Naive thymus-derived CD4-positive, alpha-beta T cell (primary cell): ENCODE measurements around the gene COPG2. TPM values are rescaled to one million over a fixed set of nuclear protein-coding genes. Genes with fewer than 3 reads are reported as not detected.

Experiments
- ATAC-seq: fragments of 150-1000 bp; cut with Tn5 transposase; 2 replicates; pipeline ENCODE4 v1.10.0; 2021; ENCODE audit warnings: mild to moderate bottlenecking, moderate library complexity
- CTCF ChIA-PET: fragments of 350-600 bp; sonication (Branson Sonifier 250); formaldehyde crosslinking; loops from one replicate; lab custom pipeline; 2021; ENCODE audit warnings: antibody characterized with exemption; lab: Charles Lee
- POLR2A ChIA-PET: fragments of 350-600 bp; sonication (Branson Sonifier 250); formaldehyde crosslinking; loops from one replicate; lab custom pipeline; 2021; ENCODE audit warnings: antibody characterized with exemption, inconsistent platforms; lab: Charles Lee
- DNase-seq, 9 donors: peaks; one replicate each; pipeline versions ENCODE4 v3.0.0 to v3.0.0-alpha.2; 2020 to 2022; ENCODE audit warnings: mixed read lengths in 1 of 9
- H3K27ac ChIP-seq: one replicate; pipeline ENCODE4 v1.7.0; 2013; ENCODE audit warnings: mild to moderate bottlenecking, low read depth, low read length, moderate library complexity
- H3K27me3 ChIP-seq, 2 donors: one replicate each; pipeline ENCODE4 v1.7.0; 2013; ENCODE audit warnings: low read length in 2 of 2, mild to moderate bottlenecking in 2 of 2, moderate library complexity in 2 of 2; ENCODE audit not compliant: control insufficient read depth in 2 of 2, insufficient read depth in 2 of 2
- H3K36me3 ChIP-seq, 3 experiments: 1 replicate in 2 of 3; 2 replicates in 1 of 3; pipeline ENCODE4 v1.7.0; 2013; ENCODE audit warnings: low read length in 3 of 3, mild to moderate bottlenecking in 3 of 3, moderate library complexity in 1 of 3; ENCODE audit not compliant: insufficient read depth in 3 of 3, control insufficient read depth in 2 of 3
- H3K4me1 ChIP-seq, 2 donors: one replicate each; pipeline ENCODE4 v1.7.0; 2013; ENCODE audit warnings: low read length in 2 of 2, mild to moderate bottlenecking in 2 of 2, moderate library complexity in 1 of 2; ENCODE audit not compliant: control insufficient read depth in 2 of 2, insufficient read depth in 2 of 2
- H3K4me3 ChIP-seq: 2 replicates; pipeline ENCODE4 v1.7.0; 2013; ENCODE audit warnings: mild to moderate bottlenecking, low read length
- H3K9me3 ChIP-seq, 3 experiments: 1 replicate in 2 of 3; 2 replicates in 1 of 3; pipeline ENCODE4 v1.7.0; 2013; ENCODE audit warnings: low read length in 3 of 3; ENCODE audit not compliant: control insufficient read depth in 2 of 3
- H3K27ac Mint-ChIP-seq, 9 donors: one replicate each; pipeline ENCODE4 v1.8.0; 2020 to 2022; ENCODE audit warnings: mixed read lengths in 9 of 9, mild to moderate bottlenecking in 8 of 9, moderate library complexity in 5 of 9, inconsistent platforms in 2 of 9
- H3K27me3 Mint-ChIP-seq, 5 donors: one replicate each; pipeline ENCODE4 v1.8.0; 2021 to 2022; ENCODE audit warnings: mixed read lengths in 5 of 5, mild to moderate bottlenecking in 1 of 5
- H3K36me3 Mint-ChIP-seq, 5 donors: one replicate each; pipeline ENCODE4 v1.8.0; 2020 to 2022; ENCODE audit warnings: mixed read lengths in 5 of 5, mild to moderate bottlenecking in 3 of 5, inconsistent platforms in 1 of 5
- H3K4me1 Mint-ChIP-seq, 7 donors: one replicate each; pipeline ENCODE4 v1.8.0; 2020 to 2022; ENCODE audit warnings: mixed read lengths in 7 of 7, mild to moderate bottlenecking in 3 of 7, inconsistent platforms in 1 of 7
- H3K4me3 Mint-ChIP-seq, 10 donors: one replicate each; pipeline ENCODE4 v1.8.0; 2020 to 2022; ENCODE audit warnings: mild to moderate bottlenecking in 10 of 10, mixed read lengths in 10 of 10, moderate library complexity in 6 of 10, inconsistent platforms in 2 of 10
- H3K9me3 Mint-ChIP-seq, 11 donors: one replicate each; pipeline ENCODE4 v1.8.0; 2020 to 2022; ENCODE audit warnings: mixed read lengths in 11 of 11, mild to moderate bottlenecking in 4 of 11, inconsistent platforms in 1 of 11, moderate library complexity in 1 of 11
- intact Hi-C, 2 donors: fragments of 100-400 bp; cut with micrococcal nuclease; formaldehyde crosslinking; loops; one replicate each; pipeline ENCODE4 v1.15.1; 2023
- polyA plus RNA-seq, 2 donors: library from polyadenylated mRNA; unstranded; fragments of 300-500 nt; fragmentation: Illumina TruSeq; gene quantifications; one replicate each; pipeline ENCODE4 v1.2.3, GENCODE V29; 2021
- total RNA-seq, 6 experiments: library from RNA in 5 of 6; stranded (reverse) in 5 of 6; gene quantifications; 1 replicate in 5 of 6; 2 replicates in 1 of 6; pipeline ENCODE4 v1.2.3 and lab custom pipeline; 2021 to 2026

Gene COPG2
- total RNA-seq (10 to 100 TPM in 2 of 5 experiments, 1 to 10 TPM in 3; 8.1 to 12.4 (median 9.4) TPM), polyA plus RNA-seq (1 to 10 TPM; 2.6 to 6.7 TPM), total RNA-seq (lab: John Stamatoyannopoulos, UW) (8.7 reads per million, percentile 33 among the genes with 10 or more reads in this experiment)

DNA sequence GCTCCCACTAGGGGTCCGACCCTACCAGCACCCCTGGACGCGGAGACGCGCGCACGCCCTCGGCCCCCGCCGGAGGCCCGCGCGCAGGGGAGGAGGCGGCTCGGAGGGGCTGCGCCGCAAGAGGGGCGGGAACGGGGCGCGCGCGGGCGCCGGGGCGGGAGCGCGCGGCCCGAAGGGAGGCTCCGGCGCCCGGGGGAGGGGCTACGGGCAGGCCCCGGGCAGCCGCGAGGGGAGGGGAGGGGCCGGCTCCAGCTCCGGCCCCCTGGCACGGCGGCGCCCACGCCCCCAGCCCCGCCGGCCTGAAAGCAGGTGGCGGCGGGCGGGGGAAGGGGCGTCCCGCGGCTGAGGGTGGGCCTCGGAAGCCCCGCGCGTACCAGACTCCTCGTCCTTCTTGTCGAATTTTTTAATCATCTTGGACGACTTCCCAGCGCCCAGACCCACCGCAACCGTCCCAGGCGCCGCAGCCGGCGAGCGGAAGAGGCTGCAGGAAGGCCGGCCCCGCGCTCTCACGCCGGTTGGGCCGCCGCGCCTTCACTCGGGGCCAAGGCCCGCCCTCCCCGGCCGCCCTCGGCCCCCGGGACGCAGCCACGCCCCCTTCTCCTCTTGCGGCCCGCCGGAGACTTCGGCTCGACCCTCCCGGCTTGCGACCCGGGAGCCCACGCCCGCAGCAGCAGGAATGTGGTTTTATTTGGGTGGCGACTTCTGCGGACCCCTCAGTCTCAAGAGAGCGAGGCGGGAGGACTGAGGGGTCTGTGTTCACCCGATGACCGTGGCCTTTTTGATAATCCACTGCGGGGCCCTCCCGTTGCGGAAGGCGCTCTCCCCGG is at the start of gene COPG2:
Gene COPG2 (minus strand): TSS at position 491 of the 827 bp plus-strand sequence. CDS start 80 bp downstream, at position 411.
- peaks cover 6 to 23% (median 21%) of the 10 kb centered on the region in 7 donors for H3K4me1 Mint-ChIP-seq
- ATAC-seq (peak; percentile 93), DNase-seq (peak; percentile 26 to 90 (median 46))
- H3K4me3 Mint-ChIP-seq, result peak within 1 kb of the TSS; percentile 85 to 95 (median 90)
- H3K9me3 ChIP-seq, result no peaks in the 10 kb centered on the region
- no peaks in the 10 kb centered on the region for H3K36me3 ChIP-seq
- POLR2A ChIA-PET, result no interaction called here
- H3K4me1 ChIP-seq, result no peaks in the 10 kb centered on the region
- H3K4me3 ChIP-seq, result peak within 1 kb of the TSS; percentile 64
- no peaks in the 10 kb centered on the region for H3K27me3 ChIP-seq
- CTCF ChIA-PET, result no interaction called here
- peak within 1 kb of the TSS; percentile 73 for H3K27ac ChIP-seq
- intact Hi-C loops, result loop anchor here (1.0 to 5.0 kb wide), 12 partner anchors 64 to 1058 kb away; partner anchors contain the start of genes CEP41 (in 2 of the 2), KLHDC10 (in 2 of the 2), TMEM209 (in 2 of the 2) and UBE2H (in 2 of the 2)
- peaks cover 0 to 11% (median 0%) of the 10 kb centered on the region in 5 donors for H3K27me3 Mint-ChIP-seq
- H3K9me3 Mint-ChIP-seq, result no peaks in the 10 kb centered on the region
- peak within 1 kb of the TSS; percentile 38 to 93 (median 81) for H3K27ac Mint-ChIP-seq
- H3K36me3 Mint-ChIP-seq, result peaks cover 0 to 9% (median 0%) of the 10 kb centered on the region in 5 donors

DNA sequence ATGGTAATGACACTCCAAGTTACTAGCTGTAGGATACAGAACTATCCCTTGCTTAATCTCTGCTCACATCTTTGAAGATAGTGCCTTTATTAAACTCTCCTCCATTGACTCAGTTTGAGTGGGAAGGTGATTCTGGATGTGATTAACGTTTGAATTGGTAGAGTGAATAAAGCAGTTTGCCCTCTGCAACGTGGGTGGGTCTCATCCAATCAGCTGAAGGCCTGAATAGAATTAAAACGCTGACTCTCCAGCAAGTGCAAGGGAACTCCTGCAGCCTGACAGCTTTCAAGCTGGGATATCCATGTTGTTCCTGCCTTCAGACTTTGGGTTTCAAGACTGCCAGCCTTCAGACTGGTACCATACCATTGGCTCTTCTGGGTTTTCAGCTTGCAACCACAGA is 43.9 kb upstream of the COPG2 start:
- ChIA-PET CTCF (interaction anchor here (1.1 kb wide), 1 partner anchor 39 kb away, joined by 3 read pairs; no protein-coding TSS in a partner anchor), POLR2A (no interaction called here)
- Histone ChIP-seq H3K4me3 (no peak overlapping the region), H3K27me3 (no peaks in the 10 kb centered on the region), H3K36me3 (no peaks in the 10 kb centered on the region), H3K9me3 (no peaks in the 10 kb centered on the region), H3K4me1 (no peaks in the 10 kb centered on the region), H3K27ac (no peak overlapping the region)
- no peaks in the 10 kb centered on the region for H3K36me3 Mint-ChIP-seq
- peaks cover 9 to 36% (median 27%) of the 10 kb centered on the region in 5 donors for H3K27me3 Mint-ChIP-seq
- peaks cover 0 to 4% (median 0%) of the 10 kb centered on the region in 11 donors for H3K9me3 Mint-ChIP-seq
- H3K27ac Mint-ChIP-seq, result no peak overlapping the region
- no peak for DNase-seq
- no peak overlapping the region for H3K4me3 Mint-ChIP-seq
- intact Hi-C loops, result no loop called here
- no peaks in the 10 kb centered on the region for H3K4me1 Mint-ChIP-seq
- no peak for ATAC-seq

GRCh38 chr7:130708766-130709165 is 40.2 kb upstream of the COPG2 start:
- no peak for DNase-seq
- Histone ChIP-seq H3K9me3 (no peaks in the 10 kb centered on the region), H3K27ac (no peak overlapping the region), H3K4me1 (no peaks in the 10 kb centered on the region), H3K27me3 (no peaks in the 10 kb centered on the region), H3K36me3 (no peaks in the 10 kb centered on the region), H3K4me3 (no peak overlapping the region)
- Mint-ChIP-seq H3K27ac (no peak overlapping the region), H3K9me3 (peaks cover 0 to 16% (median 8%) of the 10 kb centered on the region in 11 donors), H3K36me3 (peaks cover 0 to 6% (median 0%) of the 10 kb centered on the region in 5 donors), H3K4me3 (no peak overlapping the region), H3K4me1 (no peaks in the 10 kb centered on the region), H3K27me3 (peaks cover 26 to 50% (median 42%) of the 10 kb centered on the region in 5 donors)
- POLR2A ChIA-PET, result no interaction called here
- no peak for ATAC-seq
- CTCF ChIA-PET, result no interaction called here
- intact Hi-C loops, result no loop called here

- Histone ChIP-seq H3K4me3 (no peak overlapping the region), H3K27me3 (no peaks in the 10 kb centered on the region), H3K36me3 (no peaks in the 10 kb centered on the region), H3K9me3 (no peaks in the 10 kb centered on the region), H3K27ac (no peak overlapping the region), H3K4me1 (no peaks in the 10 kb centered on the region)
- Mint-ChIP-seq H3K4me1 (no peaks in the 10 kb centered on the region), H3K27me3 (peaks cover 26 to 51% (median 39%) of the 10 kb centered on the region in 5 donors), H3K4me3 (no peak overlapping the region), H3K9me3 (peaks cover 0 to 18% (median 8%) of the 10 kb centered on the region in 11 donors), H3K36me3 (peaks cover 0 to 6% (median 0%) of the 10 kb centered on the region in 5 donors), H3K27ac (no peak overlapping the region)
- intact Hi-C loops, result no loop called here
- ATAC-seq (no peak), DNase-seq (no peak)
- ChIA-PET POLR2A (no interaction called here), CTCF (interaction anchor here (1.0 kb wide), 1 partner anchor 50 kb away, joined by 3 read pairs; no protein-coding TSS in a partner anchor)
Measured at GRCh38 chr7:130708001-130708400, 39.5 kb upstream of the COPG2 start.

DNA sequence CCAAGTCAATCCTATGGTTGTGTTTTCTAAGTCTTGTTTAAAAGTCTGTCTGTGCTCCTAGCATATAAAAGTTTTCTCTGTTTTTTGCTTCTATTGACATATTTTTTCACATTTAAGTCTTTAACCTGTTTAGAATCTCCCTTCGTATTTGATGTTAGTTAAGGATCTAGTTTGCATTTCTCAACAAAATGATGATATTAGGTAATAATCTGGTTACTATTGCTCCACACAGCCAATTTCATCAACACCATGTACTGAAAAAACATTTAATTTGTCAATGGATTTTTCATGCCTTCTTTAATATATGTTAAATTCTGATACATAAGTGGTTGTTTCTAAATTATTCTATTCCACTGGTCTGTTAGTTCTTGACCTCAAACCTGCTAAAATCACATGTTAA is 35.3 kb upstream of the COPG2 start:
- DNase-seq (no peak), ATAC-seq (no peak)
- POLR2A ChIA-PET, result no interaction called here
- Mint-ChIP-seq H3K4me1 (no peaks in the 10 kb centered on the region), H3K36me3 (peaks cover 0 to 6% (median 0%) of the 10 kb centered on the region in 5 donors), H3K9me3 (peaks cover 0 to 18% (median 9%) of the 10 kb centered on the region in 11 donors), H3K27me3 (peaks cover 19 to 31% (median 30%) of the 10 kb centered on the region in 5 donors), H3K27ac (no peak overlapping the region), H3K4me3 (no peak overlapping the region)
- Histone ChIP-seq H3K4me3 (no peak overlapping the region), H3K36me3 (no peaks in the 10 kb centered on the region), H3K4me1 (no peaks in the 10 kb centered on the region), H3K27ac (no peak overlapping the region), H3K27me3 (no peaks in the 10 kb centered on the region), H3K9me3 (no peaks in the 10 kb centered on the region)
- CTCF ChIA-PET, result no interaction called here
- intact Hi-C loops, result no loop called here

DNA sequence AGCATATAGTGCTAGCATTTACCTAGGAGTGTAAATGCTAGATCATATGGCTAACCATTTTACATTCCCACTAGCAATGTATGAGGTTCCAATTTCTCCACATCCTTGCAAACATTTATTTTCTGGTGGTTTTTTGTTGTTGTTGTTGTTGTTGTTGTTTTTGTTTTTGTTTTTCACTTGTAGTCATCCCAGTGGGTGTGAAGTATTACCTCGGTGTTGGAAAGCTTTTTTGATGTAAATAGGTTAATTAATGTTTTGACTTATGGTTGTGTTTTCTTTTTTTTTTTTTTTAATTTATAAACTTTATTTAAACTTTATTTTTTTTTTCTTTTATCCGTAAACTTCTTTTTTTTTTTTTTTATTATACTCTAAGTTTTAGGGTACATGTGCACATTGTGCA is 33.1 kb upstream of the COPG2 start:
- Histone ChIP-seq H3K27me3 (no peaks in the 10 kb centered on the region), H3K9me3 (no peaks in the 10 kb centered on the region), H3K4me1 (no peaks in the 10 kb centered on the region), H3K4me3 (no peak overlapping the region), H3K27ac (no peak overlapping the region), H3K36me3 (no peaks in the 10 kb centered on the region)
- CTCF ChIA-PET, result no interaction called here
- H3K9me3 Mint-ChIP-seq, result peaks cover 0 to 10% (median 4%) of the 10 kb centered on the region in 11 donors
- intact Hi-C loops, result no loop called here
- ATAC-seq, result no peak
- no peak overlapping the region for H3K27ac Mint-ChIP-seq
- H3K4me3 Mint-ChIP-seq, result no peak overlapping the region
- H3K4me1 Mint-ChIP-seq, result no peaks in the 10 kb centered on the region
- peaks cover 13 to 19% (median 15%) of the 10 kb centered on the region in 5 donors for H3K27me3 Mint-ChIP-seq
- POLR2A ChIA-PET, result no interaction called here
- no peak for DNase-seq
- H3K36me3 Mint-ChIP-seq, result peaks cover 0 to 2% (median 0%) of the 10 kb centered on the region in 5 donors
